ENCODE data around the gene ECEL1. TPM values are rescaled to one million over a fixed set of nuclear protein-coding genes. Genes with fewer than 3 reads are reported as not detected.
A peak's percentile ranks its signal among the peaks of the same experiment; 100 is the strongest.
"Not testable (repeated sequence)": the region's sequence is repeated elsewhere in the genome, so short reads cannot be mapped to it uniquely, and the experiment has no call there.

ECEL1 gene
- total RNA-seq, 1 experiment from 2014 or later = not detected

DNA sequence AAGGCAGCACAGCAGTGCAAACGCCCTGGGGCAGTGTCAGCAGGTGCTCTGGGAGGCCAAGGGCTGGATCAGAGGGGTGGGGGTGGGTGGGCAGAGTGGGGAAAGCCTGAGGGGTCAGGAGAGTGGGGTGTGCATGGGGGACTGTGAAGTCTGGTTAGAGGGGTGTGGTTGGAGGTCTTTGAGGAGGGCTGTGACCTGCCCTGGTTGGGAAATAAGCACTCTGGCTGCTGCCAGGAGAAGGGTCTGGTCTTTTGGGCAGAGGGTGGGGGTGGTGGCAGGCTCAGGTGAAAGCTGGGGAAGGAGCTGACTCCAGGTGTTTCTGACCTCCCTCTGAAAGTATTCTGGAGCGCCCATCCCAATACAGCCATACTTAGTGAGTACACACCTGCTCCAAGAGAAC lies 27.5 kb downstream of the ECEL1 start:
- no peak for DNase-seq (ENCODE audit: low read depth)

DNA sequence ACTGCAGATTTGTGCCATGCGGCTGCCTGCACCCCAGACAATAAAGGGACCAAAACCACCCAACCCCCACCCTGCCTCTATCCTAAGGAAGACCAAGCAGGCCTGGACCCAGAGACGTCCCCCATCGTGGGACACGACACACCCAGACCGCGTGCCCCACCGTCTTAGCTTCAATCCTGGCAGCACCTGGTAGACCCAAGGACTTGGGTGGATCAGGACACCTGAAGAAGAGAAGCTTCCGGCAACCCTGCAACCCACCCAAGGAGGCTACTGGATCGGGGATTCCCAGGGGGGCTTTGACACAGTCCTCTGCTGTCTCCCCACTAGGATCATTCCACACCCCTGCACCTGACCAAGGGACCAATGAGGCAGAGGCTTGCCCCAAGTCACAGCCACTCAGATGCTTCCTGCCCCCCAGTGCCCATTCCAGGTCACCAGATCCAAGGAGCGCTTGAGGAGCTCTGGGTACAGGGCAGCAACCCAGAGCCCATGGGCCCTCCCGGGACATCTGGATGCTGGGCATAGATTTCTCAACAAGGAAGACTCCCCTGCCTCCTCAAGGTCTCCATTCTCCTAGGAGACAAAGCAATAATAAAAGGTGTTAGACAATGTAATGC lies 28.1 kb downstream of the ECEL1 start:
- no peak for DNase-seq (ENCODE audit: low read depth)

DNA sequence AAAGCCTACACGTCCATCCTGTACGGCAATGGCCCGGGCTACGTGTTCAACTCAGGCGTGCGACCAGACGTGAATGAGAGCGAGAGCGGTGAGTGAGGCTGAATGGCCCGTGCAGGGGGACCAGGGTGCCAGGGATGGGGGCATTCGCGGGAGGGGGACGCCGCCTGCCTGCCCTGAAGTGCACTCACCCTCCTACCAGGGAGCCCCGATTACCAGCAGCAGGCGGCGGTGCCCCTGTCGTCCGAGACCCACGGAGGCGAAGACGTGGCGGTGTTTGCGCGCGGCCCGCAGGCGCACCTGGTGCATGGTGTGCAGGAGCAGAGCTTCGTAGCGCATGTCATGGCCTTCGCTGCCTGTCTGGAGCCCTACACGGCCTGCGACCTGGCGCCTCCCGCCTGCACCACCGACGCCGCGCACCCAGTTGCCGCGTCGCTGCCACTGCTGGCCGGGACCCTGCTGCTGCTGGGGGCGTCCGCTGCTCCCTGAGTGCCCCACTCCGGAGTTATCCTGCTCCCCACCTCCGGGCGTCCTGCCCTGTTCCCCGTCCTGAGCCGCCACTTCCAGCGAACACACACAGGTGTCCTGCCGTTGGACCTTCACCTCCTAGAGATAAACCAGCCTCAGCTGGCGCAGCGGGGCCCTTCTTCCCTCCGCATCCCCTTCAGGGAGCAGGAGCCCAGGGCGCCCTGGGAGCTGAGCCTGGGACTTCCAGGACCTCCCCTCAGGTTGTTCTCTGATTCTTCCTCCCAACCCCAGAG lies 28.8 kb downstream of the ECEL1 start:
- DNase-seq (ENCODE audit: low read depth) = no peak

DNA sequence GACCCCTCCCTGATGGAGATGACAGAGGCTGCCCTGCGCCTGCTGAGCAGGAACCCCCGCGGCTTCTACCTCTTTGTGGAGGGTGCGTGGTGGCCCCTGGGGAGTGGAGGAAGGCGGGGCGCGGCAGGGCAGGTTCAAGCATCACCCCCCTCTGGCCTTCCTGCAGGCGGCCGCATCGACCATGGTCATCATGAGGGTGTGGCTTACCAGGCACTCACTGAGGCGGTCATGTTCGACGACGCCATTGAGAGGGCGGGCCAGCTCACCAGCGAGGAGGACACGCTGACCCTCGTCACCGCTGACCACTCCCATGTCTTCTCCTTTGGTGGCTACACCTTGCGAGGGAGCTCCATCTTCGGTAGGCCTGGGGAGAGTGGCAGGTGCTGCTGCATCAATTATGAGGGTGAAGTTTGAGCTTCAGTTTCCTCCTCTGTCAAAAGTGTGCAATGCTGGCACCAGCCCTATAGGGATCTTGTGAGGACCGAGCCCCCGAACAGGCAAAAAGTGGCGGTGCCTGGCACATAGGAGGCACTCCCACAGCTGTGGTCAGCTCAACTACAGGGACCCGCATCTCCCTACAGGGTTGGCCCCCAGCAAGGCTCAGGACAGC lies 29.5 kb downstream of the ECEL1 start:
- DNase-seq (ENCODE audit: low read depth) = no peak

DNA sequence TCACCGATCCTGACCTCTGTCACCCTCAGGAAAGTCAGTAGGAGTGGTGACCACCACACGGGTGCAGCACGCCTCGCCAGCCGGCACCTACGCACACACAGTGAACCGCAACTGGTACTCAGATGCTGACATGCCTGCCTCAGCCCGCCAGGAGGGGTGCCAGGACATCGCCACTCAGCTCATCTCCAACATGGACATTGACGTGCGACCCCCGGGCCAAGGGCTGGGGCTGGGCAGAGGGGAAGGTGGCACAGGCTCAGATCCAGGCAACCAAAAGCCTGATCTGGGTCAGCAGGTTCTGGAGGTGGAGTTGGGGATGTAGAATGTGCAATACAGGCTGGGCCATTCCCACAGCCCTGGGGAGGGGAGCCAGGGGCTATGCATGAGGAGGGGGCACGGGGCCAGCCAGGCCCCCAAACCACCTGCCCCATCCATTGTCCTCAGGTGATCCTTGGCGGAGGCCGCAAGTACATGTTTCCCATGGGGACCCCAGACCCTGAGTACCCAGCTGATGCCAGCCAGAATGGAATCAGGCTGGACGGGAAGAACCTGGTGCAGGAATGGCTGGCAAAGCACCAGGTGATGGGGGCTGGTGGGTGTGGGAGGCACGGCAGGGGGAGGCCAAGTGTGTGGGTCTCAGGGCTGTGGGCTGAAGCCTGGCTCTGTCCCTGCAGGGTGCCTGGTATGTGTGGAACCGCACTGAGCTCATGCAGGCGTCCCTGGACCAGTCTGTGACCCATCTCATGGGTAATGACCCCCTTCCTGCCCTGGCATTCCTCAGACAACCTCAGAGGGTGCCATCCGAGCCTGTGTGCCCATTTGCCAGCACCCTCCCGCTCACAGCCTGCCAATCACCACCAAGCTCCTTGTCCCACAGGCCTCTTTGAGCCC lies 30.3 kb downstream of the ECEL1 start:
- no peak for DNase-seq (ENCODE audit: low read depth)

DNA sequence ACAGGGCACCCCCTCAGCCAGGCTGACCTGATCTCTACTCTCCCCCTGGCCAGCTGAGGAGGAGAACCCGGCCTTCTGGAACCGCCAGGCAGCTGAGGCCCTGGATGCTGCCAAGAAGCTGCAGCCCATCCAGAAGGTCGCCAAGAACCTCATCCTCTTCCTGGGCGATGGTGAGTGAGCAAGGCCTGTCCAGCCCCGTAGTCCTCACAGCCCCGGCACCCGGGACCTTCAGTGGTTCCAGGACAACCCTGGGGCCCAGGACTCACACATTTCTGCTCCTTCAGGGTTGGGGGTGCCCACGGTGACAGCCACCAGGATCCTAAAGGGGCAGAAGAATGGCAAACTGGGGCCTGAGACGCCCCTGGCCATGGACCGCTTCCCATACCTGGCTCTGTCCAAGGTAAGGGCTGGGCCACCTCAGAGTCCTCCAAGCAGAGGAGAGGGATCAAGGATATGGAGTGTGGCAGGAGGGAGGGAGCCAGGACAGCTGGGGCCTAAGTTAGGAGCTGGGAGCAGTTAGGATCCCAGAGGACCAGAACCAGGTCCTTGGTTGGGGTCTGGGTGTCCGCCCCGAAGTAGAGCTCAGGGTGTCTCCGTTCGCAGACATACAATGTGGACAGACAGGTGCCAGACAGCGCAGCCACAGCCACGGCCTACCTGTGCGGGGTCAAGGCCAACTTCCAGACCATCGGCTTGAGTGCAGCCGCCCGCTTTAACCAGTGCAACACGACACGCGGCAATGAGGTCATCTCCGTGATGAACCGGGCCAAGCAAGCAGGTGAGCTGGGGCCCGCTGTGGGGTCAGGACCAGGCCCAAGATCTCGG lies 31.1 kb downstream of the ECEL1 start:
- DNase-seq (ENCODE audit: low read depth) = no peak

DNA sequence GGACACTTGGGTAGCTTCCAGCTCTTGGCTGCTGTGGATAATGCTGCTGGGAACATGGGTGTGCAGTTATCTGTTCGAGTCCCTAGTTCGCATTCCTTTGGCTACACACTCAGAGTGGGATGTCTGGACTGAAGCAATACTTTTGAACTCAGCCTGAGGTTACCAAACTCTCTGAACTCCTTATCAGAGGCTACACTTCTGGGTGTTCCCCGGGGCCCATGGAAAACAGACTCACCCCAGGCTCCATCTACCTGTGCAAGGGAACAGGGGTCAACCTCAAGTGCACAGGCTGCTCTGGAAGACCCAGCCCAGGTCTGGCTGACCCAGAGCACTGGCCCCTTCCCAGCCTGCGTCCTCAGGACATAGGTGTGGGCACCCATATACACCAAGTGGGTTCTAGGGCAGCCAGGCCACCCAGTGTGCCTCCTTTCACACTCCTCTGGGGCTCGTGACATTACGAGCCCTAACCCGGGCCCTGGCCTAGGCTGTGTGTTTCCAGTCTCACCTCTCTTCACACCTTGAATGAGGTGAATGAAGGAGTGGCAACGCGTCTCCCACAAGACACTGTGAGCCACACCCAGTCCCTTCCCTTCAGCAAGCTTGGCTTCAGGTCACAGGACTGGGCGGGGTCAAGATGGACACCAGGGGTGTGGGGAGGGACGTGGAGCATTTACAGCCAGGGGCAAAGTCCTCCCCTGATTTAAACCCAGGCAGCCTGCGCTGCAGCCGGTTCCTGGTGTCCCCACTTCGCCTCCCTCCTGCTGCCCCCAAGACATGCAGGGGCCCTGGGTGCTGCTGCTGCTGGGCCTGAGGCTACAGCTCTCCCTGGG lies 32.0 kb downstream of the ECEL1 start, which contains the start of gene ALPI:
ALPI (plus strand) TSS at position 728 of the 830 bp plus-strand sequence; CDS start at position 775, 47 bp downstream.
- no peak for DNase-seq (ENCODE audit: low read depth)

DNA sequence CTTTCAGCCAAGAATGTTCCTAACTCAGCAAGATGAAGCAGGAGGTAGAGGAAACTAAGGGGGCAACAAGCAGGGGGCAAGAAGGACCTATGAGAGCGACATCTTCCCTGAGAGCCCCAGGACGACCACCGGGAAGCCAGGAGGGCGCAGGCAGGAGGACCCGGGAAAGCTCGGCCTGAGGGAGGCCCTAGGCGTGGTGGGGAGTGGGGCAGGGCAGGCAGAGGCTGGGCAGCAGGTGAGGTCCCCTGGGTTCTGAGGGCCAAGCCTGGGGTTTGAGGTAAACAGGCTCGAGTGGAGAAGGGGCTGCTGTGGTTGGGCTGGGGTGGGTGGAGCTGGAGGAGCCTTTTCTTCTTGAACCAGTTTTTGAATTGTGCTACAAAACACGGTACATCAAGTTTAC lies 33.0 kb downstream of the ECEL1 start:
- DNase-seq (ENCODE audit: low read depth) = no peak

DNA sequence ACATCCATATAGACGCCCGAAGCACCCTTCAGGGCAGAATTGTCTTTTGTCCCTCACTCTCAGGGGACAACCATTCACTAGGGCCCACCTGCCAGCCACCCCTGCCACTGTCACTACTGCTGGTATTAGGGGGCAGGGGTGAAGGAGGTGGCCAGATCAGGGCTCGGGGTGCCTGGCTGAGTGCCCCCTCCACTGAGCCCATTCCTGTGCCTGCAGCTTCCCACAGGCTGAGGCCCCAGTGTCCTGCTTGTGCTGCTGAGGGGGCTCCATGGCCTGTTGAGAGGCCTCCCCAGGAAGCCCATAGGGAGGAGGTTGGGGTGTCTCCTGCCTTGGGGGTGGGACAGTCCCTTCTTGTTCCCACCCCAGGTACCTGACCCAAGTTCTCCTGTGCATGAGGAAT lies 36.0 kb downstream of the ECEL1 start:
- not testable (repeated sequence) for DNase-seq (ENCODE audit: low read depth)

DNA sequence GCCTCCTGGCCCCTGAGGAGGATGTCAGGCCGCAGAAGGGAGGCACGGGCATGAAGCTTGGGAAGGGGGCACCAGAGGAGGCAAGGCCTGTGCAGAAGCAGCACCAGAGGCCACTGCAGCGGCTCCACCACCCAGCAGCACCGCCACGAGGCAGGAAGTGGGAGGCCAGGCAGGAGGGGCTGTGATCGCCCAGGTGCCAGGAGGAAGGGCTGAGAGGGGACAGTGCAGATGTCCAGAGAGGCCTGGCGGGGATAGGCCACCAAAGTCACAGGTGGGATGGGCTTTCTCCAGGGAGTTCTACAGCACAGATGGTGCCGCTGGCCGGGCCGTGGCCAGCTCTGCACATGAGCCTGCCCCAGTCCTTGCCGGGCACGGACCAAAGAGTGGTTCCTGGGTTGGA lies 37.7 kb downstream of the ECEL1 start:
- no peak for DNase-seq (ENCODE audit: low read depth)

DNA sequence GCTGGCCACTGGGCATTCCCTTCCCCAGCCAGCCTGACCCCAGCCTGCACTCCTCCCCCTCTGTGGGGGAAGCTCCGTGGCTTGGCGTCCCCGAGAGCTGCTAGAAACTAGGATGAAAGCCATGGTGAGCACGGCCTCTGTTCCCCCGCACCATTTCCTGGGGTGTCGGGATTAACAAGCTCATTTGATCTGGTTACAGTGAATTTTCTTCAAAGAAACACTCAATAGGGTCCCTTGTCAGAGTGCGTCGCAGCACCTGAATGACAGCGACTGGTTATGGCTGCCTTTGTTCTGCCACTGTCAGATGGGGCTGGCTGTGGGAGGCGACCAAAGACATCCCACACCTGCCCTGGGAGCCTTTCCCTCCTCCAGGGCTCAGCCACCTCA lies 39.3 kb downstream of the ECEL1 start:
- no peak for DNase-seq (ENCODE audit: low read depth)

DNA sequence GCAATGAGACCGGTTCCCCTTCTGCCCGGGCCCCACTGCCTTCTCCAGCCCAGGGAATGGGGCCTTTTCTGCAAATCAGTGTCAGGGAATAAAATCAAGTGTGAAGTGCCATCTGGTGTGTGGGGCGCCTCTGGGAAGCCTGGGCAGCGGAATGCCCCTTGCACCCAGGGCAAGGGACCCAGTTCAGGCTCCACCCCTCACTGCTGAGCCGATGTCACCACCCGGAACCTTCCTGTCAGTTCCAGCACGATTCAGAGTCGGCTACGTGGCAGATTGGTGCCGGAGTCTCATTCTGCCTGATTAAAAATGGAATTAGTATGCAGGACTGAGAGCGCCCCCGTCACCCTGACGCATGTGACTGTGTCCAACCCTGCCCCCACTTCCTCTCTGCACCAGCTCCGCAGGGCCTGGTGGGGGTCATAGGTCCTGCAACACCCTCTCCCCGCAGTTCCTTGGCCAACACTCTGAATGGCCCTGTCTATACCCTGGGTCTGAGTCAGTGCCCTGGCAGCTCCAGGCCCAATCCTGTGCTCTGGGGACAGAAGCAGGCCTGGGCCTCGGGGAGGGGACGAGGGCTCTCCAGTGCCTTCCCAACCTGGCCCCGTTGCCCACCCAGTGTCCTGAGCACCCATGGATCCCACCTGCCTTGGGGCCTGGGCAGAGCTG lies 39.9 kb downstream of the ECEL1 start:
- no peak for DNase-seq (ENCODE audit: low read depth)

DNA sequence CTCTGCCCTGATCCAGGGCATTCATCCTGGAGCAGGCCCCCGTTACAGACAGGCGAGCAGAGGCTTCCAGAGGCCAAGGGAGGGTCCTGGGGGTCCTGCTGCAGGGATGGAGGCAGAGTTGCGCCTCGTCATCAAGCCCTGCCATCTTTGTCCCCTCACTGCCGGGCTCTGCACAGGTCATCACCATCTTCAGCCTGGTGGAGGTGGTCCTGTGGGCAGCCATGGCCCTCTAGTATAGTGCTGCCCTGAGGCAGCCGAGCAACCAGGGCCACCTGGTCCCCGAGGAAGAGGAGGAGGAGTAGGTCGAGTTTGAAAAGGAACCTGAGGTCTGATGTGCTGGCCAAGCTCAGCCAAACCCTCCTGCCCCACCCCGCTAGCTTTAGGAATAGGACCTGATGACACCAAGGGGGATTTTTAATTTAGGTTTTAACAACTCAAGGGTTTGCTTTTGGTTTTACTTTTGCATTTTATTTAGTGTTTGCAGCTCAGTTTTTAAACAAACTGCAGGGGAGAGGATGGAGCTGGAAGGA lies 40.5 kb downstream of the ECEL1 start:
- DNase-seq (ENCODE audit: low read depth) = no peak

DNA sequence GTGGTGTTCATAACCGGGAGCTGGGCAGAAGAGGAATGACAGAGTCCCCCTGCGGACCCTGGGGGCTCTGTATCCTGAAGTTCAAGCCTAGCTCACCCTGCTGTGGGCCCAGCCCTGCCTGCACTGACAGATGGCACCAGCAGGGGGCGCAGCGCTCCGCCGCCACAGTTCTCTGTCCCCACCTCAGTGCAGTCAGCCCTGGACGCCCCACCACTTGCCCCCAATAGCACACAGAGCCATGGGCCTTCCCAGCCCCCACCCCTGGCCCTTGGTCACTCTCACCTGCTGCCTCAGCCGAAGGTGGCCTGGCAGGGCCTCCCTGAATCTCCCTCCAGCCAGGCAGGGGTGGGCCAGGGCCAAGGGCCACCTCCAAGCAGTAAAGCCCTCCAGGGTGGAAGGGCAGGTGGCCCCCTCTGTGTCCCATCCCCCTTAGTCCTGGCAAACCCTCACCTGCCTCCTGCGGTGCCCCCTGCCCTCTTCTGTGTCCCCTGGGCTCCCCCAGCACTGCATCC lies 41.3 kb downstream of the ECEL1 start:
- DNase-seq (ENCODE audit: low read depth) = not testable (repeated sequence)

DNA sequence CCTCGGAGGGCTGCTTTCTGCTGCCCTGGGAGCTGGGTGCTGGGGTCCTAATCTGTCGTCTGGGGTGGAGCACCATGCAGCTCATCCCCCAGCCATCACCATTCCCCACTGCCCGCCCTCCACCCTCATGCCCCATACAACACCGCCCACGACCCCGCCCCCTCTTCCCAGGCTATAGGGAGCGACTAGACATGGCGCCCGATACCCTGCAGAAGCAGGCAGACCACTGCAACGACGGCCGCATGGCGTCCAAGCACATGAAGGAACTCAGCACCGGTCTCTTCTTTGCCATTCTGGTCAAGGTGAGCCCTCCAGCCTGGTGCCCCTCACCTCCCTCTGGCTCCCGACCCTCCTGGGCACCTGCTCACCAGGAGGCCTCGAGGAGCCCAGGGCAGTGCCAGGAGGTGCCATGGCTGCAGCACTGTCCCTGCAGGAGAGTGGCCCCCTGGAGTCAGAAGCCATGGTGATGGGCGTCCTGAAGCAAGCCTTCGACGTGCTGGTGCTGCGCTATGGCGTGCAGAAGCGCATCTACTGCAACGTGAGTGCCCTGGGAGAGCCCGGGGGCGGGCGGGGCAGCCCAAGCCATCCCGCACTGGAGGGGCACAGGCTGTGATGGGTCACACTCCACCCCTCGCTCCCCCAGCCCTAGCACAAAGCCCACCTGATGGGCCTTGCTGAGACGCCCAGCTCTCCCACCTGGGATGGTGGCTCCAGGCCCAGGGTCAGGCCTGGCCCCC lies 42.3 kb downstream of the ECEL1 start:
- not testable (repeated sequence) for DNase-seq (ENCODE audit: low read depth)

DNA sequence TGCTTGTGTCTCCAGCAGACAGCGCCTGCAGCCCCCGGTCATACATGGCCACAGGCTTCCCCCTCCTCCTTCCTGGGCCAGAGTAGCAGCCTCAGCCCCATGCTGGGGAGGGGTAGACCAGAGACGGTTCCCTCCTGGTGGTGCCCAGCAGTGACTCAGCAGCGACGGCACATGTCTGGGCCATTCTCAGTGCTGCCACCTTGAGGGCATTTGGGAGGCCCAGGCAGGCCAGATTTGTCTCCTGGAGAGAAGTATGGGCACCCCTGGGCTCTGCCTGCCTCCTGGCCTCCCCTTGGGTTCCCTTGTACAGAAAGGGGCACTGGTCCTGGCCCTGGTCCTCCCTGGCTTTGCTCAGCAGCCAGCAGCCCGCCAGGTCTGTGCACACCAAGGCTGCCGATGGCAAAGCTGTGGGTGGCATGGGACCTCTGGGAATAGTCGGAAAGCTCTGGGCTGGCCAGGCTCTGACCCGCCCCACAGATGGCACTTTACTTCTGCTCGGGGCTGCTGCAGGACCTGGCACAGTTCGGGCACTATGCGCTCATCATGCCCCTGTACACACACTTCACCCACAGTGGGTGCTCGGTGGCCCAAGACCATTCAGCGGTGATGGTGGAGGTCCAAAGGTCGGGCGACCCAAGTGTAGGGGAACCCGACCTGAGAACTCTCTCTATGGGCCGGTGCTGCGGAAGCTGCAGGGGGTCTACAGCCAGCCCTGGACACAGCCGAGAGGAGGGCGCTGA lies 43.1 kb downstream of the ECEL1 start:
- peak; percentile 61 for DNase-seq (ENCODE audit: low read depth)

DNA sequence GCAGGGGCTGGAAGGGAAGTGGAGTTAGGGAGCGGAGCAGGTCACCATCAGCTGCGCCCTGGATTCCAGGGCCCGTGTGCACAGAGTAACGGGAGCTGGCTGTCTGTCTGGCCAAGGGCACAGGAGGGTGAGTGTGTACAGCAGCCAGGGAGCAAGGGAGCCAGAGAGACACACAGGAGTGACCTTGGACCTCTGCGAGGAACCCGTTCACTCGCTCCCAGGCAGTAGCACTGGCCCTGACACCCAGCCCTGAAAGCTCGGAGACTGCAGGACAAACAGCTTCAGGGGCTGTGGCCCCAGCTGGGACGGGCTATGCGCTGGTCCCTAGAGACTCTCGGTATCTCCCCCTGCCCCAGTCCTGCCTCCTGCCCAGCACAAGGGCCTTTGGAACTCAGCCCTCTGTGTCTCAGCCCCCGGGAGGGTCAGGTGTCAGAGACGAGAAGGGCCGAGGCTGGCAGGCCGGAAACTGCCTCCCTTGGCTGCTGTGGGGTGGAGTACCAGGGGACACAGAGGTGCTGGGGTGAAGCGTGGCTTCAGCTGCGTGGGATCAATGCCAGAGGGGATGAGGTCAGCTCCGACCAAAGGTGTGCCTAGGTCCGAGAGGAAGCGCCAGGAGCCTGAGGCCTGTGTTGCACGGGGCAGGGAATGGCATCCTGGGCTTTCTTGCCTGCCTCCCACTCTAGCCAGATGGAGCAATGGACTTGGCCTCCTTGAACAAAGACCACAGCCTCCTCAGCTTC lies 43.8 kb downstream of the ECEL1 start:
- DNase-seq (ENCODE audit: low read depth) = not testable (repeated sequence)
